IPS-NIHi7 (cell line): Measurements from ENCODE around the gene CKS2.
A peak's percentile ranks its signal among the peaks of the same experiment; 100 is the strongest.
"Not testable (repeated sequence)": the region's sequence is repeated elsewhere in the genome, so short reads cannot be mapped to it uniquely, and the experiment has no call there.

ENCODE experiments used
- DNase-seq: peaks from one replicate; pipeline ENCODE4 v3.0.0; 2012; ENCODE audit warnings: mixed read lengths; ENCODE audit errors: extremely low spot score

CKS2 gene

DNA sequence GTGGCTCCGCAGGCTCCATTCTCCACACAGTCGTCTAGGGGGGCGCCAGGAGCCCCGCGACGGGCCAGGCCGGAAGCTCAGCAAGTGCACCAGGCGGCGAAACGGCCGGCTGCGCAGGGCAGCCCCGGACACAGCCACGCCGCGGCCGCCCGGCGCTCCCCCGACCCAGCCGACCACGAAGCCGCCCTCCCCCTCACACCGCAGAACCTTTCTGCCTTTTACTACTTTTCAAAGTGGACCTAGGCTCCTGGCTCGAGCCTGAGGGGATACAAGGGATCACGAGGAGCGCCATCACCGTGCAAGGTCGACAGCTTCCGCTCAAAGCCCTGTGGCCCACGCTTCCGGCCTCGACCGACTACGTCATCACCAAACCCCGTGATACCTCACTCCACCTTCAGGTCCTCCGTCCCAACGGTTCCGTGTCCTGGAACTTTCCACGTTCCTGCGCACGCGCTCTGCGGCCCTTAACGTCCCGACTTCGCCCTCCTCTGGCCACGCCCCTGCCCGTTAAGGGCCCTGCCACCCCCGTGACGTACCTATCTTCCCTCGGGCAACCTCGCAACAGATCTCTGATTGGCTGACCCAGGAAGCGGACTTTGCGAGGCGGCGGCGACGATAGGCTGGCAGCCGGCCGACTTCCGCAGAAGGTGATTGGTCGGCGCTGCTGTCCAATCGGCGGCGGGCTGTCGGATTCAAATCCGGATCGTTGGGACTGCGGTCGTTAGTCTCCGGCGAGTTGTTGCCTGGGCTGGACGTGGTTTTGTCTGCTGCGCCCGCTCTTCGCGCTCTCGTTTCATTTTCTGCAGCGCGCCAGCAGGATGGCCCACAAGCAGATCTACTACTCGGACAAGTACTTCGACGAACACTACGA is at the start of gene CKS2:
Gene CKS2 (plus strand): TSS at position 721 of the 871 bp plus-strand sequence. CDS start 98 bp downstream, at position 819.
- DNase-seq: peak; percentile 99

DNA sequence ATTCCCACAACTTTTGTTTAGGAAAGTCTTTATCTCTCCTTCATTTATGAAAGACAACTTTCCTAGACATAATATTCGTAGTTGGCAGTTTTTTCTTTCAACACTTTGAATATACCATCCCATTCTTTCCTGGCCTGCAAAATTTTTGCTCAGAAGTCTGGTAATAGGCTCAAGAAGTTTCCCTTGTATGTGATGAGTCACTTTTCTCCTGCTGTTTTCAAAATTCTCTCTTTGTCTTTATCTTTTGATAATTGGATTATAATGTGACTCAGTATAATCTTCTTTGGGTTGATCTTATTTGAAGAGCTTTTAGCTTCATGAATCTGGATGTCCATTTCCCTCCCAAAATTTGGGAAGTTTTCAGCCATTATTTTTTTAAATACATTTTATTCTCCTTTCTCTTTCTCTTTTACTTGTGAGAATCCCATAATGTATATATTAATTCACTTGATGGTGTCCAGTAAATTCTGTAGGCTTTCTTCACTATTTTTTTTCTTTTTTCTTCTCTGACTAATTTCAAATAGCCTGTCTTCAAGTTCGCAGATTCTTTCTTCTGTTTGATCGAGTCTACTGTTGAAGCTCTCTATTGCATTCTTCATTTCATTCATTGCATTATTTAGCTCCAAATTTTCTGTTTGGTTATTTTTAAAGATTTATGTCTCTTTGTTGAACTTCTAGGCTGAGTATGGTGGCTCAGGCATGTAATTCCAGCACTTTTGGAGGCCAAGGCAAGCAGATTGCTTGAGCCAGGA is 37.3 kb upstream of the CKS2 start:
- DNase-seq: no peak

DNA sequence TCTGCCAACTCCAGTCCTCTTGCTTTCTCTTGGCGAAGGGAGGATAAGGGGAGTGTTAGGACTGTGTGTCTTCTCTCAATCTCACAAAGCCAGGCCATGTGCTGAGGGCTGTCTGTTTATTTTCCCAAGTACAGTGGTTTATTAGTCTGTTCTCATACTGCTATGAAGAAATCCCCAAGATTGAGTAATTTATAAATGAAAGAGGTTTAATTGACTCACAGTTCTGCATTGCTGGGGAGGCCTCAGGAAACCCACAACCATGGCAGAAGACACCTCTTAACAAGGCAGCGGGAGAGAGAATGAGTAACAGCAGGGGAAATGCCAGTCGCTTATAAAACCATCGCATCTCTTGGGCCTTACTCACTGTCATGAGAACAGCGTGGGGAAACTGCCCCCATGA is 36.2 kb upstream of the CKS2 start:
- DNase-seq: no peak

DNA sequence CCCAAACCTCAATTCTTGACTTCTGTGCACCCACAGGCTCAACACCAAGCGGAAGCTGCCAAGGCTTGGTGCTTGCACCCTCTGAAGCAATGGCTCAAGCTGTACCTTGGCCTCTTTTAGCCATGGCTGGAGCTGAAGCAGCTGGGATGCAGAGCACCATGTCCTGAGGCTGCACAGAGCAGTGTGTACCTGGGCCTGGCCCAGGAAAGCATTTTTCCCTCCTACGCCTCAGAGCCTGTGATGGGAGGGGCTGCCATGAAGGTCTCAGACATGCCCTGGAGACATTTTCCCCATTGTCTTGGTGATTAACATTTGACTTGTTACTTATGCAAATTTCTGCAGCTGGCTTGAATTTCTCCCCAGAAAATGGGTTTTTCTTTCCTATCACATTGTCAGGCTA is 35.0 kb upstream of the CKS2 start:
- not testable (repeated sequence) for DNase-seq

DNA sequence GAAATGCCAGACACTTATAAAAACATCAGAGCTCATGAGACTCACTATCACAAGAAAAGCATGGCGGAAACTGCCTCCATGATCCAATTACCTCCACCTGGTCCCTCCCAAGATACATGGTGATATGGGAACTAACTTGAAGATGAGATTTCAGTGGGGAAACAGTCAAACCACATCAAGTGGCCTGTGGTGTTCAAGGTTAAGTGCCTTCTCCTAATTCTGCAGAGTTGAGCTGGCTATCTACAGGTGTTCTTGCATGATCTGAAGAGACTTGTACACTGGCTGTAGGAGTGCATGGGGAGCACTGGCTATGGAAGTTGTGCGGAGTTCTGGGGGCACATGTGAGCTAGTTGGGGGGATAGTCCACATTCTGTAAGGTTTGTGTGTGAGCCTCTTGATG is 34.0 kb upstream of the CKS2 start:
- DNase-seq: no peak

DNA sequence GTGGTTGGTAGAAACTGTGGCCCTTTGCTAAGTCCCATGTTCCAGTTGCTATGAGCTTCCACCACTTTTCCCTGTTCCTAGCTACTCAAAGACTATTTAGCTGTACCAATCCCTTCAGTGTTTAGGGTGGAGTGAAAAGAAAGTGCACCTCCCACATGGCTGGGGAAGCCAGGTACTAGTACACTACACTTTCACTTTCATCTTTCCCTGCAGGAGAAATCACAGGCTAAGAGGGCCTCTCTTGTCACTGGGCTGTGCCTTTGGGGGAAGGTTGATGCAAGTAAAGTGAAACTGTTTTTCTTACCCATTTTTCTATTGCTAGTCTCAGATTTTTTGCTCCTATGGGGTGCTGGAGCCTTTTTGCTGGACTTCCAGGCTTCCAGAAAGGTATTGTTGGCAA is 33.5 kb upstream of the CKS2 start:
- no peak for DNase-seq

DNA sequence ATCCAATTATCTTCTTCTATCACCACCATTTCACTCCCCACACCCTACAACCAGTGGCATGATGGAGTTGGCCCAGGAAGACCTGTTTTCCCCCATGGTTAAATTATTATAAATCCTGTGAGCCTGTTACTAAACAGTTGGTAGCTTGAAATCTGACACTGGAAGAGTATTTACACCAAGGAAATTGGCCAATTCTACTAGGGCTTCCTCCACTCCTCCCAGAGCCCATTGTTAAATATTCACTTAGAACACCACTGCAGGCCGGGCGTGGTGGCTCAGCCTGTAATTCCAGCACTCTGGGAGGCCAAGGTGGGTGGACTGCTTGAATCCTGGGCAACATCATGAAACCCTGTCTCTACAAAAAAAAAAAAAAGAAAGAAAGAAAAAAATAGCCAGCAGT is 32.4 kb upstream of the CKS2 start:
- DNase-seq: no peak

DNA sequence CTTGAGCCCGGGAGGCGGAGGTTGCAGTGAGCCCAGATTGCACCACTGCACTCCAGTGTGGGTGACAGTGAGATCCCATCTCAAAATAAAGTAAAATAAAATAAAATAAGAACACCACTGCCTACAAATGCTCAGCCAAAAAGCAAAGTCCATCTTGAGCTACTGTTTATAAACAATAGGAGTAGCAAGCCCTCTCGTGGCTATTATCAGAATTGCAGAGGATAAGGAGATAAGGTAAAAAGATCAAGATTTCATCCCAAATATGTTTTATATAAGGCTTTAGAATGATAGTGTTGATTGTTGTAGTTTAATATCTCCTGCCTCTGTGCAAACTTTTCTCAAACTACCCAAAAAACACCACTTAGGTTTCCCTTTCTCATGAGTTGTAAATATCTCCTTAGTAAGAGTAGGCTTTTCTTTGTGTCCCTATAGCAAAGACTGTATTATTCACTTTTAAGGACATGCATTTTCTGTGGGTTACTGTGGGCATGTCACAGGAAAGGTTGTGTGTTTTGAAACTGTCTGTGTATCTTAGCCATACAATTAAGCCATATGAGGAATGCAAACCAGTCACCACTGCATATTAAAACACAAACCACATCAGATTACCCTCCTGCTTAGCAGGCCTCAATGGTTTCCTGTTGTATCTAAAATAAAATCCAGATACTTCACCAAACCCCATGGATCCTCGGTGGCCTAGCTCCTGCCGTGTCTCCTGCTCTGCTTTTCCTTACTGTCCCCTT is 31.8 kb upstream of the CKS2 start:
- peak; percentile 60 for DNase-seq

DNA sequence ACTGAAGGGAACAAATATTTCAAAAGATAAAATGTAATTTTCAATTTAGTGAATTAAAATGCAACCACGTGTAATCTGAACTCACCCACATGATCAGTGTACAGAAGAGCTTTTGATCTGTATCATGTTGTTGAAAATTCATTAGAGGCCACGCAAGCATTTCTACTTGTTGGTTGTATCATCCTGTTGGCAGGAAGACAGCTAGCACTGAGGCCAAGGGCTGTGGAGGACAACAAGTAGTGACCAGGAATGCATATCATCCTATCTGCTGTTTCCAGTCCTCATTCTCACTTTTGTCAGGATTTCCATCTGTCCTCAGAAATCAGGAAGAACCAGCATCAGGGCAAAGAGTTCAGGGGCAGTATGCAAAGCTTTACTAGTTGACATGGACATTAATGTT is 29.9 kb upstream of the CKS2 start:
- DNase-seq: no peak

DNA sequence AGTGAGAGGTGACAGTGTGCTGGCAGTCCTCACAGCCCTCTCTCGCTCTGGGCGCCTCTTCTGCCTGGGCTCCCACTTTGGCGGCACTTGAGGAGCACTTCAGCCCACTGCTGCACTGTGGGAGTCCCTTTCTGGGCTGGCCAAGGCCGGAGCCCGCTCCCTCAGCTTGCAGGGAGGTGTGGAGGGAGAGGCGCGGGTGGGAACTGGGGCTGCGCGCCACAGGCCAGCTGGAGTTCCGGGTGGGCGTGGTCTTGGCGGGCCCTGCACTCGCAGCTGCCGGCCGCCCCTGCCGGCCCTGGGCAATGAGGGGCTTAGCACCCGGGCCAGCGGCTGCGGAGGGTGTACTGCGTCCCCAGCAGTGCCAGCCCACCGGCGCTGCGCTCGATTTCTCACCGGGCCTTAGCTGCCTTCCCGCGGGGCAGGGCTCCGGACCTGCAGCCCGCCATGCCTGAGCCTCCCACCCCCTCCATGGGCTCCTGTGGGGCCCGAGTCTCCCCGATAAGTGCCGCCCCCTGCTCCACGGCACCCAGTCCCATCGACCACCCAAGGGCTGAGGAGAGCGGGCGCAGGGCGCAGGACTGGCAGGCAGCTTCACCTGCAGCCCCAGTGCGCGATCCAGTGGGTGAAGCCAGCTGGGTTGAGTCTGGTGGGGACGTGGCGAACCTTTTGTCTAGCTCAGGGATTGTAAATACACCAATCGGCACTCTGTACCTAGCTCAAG is 28.6 kb upstream of the CKS2 start:
- not testable (repeated sequence) for DNase-seq

DNA sequence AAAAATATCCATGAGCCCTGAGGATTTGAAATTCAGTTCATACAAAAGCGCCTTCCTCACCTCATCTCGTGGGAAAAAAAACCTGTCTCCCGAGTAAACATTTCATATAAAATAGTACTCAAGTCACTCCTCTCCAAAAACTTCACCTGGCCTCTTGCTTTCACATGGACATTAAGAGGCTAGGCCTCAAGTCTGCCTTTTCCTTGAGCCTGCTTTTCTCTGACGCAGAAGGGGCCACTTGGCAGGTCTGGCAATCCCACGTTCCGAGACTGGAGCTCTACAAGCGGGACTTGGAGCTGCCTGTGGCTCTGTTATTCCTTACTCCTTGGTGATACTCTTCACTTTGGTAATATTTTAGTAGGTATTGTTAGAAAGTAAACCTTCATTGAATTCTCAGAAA is 26.9 kb upstream of the CKS2 start:
- DNase-seq: no peak

DNA sequence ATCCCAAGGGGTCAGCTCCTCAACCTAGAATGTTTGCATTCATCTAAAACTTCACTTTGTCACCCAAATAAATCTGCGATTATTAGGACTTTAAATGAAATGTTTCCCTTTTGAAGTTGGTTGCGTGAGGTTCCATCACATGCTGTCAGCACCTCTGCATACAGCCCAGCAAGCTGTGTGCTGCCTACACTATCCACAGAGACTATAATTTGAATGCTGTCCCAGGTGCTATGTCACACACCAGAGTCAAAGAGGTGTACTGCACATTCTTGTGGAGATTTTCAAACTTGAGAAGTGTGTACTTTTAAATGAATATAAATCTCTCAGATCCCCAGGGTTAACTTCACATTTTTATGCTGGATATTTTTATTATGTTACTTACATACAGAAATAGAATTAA is 19.3 kb upstream of the CKS2 start:
- no peak for DNase-seq

DNA sequence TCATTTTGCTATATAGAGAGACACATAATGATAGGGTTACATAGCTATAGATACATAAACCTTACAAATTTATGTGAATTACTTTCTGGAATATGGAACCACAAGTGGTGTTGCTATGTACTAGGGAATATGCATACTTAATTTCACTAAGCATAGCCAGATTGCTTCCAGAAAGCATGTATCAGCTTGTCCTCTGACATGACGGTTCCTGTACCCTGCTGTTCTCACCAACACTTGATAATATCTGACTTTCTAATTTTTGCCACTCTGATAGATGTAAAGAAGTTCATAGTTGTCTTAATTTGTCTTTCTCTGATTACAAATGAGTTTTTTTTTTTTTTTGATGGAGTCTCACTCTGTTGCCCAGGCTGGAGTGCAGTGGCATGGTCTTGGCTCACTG is 18.0 kb upstream of the CKS2 start:
- DNase-seq: no peak

DNA sequence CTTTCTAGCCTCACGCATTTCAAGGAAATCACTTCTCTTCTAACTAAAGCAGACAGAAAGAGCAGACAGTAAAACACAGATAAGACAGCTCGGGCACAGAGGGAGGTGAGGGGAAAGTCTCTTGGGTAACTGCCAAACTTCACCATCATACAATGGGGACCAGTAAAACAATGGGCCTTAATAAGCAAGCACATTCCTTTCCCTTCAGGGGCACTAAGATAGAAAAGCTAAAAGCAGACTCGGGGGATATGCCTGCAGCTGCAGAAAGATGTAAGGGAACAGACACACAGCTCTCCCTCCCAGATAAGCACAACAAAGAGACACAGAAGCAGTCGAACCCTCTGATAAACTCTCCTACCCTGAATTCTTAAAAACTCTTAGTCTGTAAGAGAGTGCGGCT is 15.6 kb upstream of the CKS2 start:
- no peak for DNase-seq

DNA sequence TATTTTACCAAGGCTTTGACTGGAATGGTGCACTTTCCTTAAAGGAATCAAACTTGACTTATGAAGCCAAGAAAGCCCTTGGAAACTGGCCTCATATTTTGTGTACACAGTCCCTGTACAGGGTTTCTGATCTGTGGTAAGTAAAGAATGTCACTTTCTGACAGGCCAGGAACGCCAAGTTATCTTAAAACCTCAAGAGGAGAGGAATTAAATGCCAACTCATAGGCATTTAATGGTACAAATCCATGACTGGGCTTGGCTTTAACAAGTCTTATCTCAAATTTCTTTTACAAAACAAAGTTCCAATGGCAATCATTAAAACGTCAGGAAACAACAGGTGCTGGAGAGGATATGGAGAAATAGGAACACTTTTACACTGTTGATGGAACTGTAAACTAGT is 9.0 kb upstream of the CKS2 start:
- DNase-seq: not testable (repeated sequence)

DNA sequence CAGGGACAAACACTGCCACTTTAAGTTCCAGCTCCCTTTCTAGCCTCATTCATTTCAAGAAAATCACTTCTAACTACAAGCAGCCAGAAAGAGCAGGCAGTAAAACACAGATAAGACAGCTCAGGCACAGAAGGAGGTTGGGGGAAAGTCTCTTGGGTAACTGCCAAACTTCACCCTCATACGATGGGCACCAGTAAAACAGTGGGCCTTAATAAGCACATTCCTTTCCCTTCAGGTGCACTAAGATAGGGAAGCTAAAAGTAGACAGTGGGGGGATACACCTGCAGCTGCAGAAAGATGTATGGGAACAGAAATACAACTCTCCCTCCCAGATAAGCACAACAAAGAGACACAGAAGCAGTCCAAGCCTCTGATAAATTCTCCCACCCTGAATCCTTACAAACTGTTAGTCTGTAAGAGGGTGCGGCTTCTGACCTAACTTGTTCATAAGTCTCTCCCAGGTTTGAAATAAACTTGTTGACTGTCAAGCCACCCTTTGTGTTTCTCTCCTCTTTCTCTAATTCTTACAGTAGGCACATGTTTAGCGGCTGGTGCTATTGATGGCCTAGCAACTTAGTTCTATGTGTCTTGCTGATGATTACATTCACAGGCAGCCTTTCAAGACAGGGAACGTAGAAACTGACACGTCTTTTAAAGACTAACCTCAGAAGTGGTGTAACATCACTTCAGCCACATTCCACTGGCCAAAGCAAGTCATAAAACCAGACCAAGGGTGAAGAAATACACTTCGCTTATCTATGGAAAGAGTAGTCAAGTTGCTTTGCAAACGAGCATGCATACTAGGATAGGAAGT is 6.8 kb upstream of the CKS2 start:
- no peak for DNase-seq

DNA sequence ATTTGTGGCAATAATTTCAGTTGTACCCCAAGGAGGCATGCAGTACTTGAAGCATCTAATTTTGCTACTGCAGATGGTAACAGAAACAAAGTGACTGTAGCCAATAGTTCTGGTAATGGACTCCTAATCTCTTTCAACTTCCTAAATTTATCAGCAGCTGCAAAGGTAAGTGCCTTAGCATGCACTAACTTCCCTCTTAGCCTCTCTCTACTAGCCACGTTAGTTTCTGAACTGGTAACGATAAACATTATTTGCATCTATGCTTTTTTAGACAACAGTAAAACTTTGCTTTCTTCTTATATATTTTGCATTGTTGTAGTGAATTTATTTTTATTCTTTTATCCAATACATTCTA is 6.2 kb upstream of the CKS2 start:
- DNase-seq: no peak

DNA sequence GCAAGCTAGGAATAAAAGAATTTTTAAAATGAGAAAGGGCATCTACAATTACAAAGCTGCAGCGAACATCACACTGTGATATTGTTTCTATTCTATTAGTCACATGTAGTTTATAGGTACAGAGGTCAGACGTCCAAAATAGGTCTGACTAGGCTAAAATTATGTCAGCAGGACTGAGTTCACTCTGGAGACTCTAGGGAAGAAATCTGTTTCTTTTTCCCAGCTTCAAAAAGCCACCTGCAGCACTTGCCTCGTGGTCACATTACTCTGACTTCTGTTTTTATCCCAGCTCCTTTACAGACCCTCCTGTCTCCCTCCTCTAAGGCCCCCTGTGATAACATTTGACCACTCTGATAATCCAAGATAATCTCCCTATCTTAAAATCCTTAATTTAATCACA is 5.1 kb upstream of the CKS2 start:
- no peak for DNase-seq

DNA sequence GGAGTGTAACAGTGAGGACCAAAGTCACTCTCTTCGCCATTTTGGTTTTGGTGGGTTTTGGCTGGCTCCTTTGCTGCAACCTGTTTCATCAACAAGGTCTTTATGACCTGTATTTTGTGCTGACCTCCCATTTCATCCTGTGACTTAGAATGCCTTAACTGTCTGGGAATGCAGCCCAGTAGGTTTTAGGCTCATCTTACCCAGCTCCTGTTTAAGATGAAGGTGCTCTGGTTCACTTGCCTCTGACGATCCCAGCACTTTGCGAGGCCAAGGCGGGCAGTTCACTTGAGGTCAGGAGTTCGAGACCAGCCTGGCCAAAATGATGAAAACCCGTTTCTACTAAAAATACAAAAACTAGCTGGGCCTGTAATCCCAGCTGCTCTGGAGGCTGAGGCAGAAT is 1.8 kb upstream of the CKS2 start:
- DNase-seq: no peak

DNA sequence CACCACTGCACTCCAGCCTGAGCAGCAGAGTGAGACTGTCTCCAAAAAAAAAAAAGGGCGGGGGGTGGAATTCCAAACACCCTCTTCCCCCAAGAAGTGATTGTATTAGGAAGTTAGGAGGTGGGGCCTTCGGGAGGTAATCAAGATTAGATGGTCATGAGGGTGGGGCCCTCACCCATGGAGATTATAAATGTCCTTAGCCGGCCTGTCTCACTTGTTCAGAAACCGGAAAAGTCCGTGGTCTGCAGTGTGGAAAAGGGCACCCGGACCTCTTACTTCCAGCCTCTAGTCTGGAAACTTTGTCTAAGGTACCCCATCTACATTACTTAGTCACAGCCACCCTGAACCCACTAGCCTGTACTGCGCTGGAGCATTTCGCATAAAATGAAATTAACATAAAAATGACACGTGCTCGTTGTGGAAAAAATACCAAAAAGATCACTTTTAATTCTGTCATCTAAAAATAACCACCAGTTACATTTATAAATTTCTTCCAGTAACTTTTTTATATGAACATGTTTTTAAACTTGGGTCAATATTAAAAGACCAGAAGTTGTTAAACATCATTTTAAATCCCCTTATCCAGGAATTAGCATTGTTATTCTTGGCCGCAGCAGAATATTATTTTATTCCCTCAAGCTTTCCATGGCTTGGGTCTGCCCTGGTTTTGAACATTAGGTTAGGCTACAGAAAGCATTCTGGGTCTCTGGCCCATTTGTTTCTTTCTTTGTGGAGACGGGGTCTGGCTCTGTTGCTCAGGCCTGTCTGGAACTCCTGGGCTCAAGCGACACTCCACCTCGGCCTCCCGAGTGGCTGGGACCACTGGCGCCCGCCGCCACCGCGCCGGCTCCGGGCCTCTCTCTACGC is 1.2 kb upstream of the CKS2 start:
- DNase-seq: no peak
